GM18951 (cell line): Measurements from ENCODE around the gene DOCK3.

Source experiments
- POLR2A ChIP-seq: IDR thresholded peaks from 4 replicates; pipeline ENCODE4 v1.6.1; 2011; ENCODE audit warnings: mild to moderate bottlenecking; ENCODE audit not compliant: insufficient read length, insufficient read depth; ENCODE audit errors: extremely low read depth
- in situ Hi-C: fragments of 300-500 bp; cut with MboI; formaldehyde crosslinking; loops from one replicate; pipeline ENCODE4 v1.12.0; 2022; ENCODE audit warnings: low sequenced_read_pairs, mixed read lengths, inconsistent platforms; ENCODE audit not compliant: unreplicated experiment

DOCK3 gene

GRCh38 chr3:51361746-51362145 lies 687.0 kb downstream of the DOCK3 start:
- no peak for TF ChIP-seq POLR2A
- in situ Hi-C loops: loop anchor here (10.0 kb wide), 1 partner anchor 257 kb away; no protein-coding TSS in a partner anchor

GRCh38 chr3:51362476-51362875 lies 687.7 kb downstream of the DOCK3 start:
- TF ChIP-seq POLR2A: no peak
- in situ Hi-C loops: loop anchor here (10.0 kb wide), 1 partner anchor 258 kb away; no protein-coding TSS in a partner anchor

- in situ Hi-C loops: loop anchor here (10.0 kb wide), 1 partner anchor 263 kb away; no protein-coding TSS in a partner anchor
Measured at GRCh38 chr3:51368276-51368675, 693.5 kb downstream of the DOCK3 start.

GRCh38 chr3:51371943-51372557 lies 697.3 kb downstream of the DOCK3 start:
- in situ Hi-C loops: no loop called here
- no peak for TF ChIP-seq POLR2A

- in situ Hi-C loops: no loop called here
- TF ChIP-seq POLR2A: no peak
Measured at GRCh38 chr3:51373658-51374421, 699.1 kb downstream of the DOCK3 start.

- in situ Hi-C loops: no loop called here
- no peak for TF ChIP-seq POLR2A
Measured at GRCh38 chr3:51374456-51374855, 699.7 kb downstream of the DOCK3 start.

- in situ Hi-C loops: loop anchor here (25.0 kb wide), 1 partner anchor 763 kb away; the partner anchor contains the start of genes CISH and MAPKAPK3
- no peak for TF ChIP-seq POLR2A
Measured at GRCh38 chr3:51375136-51375535, 700.4 kb downstream of the DOCK3 start.

- no peak for TF ChIP-seq POLR2A
Measured at GRCh38 chr3:51375571-51375970, 700.8 kb downstream of the DOCK3 start.

GRCh38 chr3:51378065-51378464 lies 703.3 kb downstream of the DOCK3 start:
- TF ChIP-seq POLR2A: no peak
- in situ Hi-C loops: loop anchor here (25.0 kb wide), 1 partner anchor 766 kb away; the partner anchor contains the start of genes CISH and MAPKAPK3

More at GRCh38 chr3:51375571-51375970, 700.8 kb downstream of the DOCK3 start:
- in situ Hi-C loops: loop anchor here (25.0 kb wide), 1 partner anchor 763 kb away; the partner anchor contains the start of genes CISH and MAPKAPK3

GRCh38 chr3:51378726-51379125 lies 704.0 kb downstream of the DOCK3 start:
- TF ChIP-seq POLR2A: no peak
- in situ Hi-C loops: loop anchor here (25.0 kb wide), 1 partner anchor 766 kb away; the partner anchor contains the start of genes CISH and MAPKAPK3

GRCh38 chr3:51379301-51379700 lies 704.6 kb downstream of the DOCK3 start:
- in situ Hi-C loops: loop anchor here (25.0 kb wide), 1 partner anchor 767 kb away; the partner anchor contains the start of genes CISH and MAPKAPK3
- no peak for TF ChIP-seq POLR2A

- in situ Hi-C loops: loop anchor here (25.0 kb wide), 1 partner anchor 768 kb away; the partner anchor contains the start of genes CISH and MAPKAPK3
- TF ChIP-seq POLR2A: no peak
Measured at GRCh38 chr3:51379746-51380455, 705.2 kb downstream of the DOCK3 start.
